ENCODE results near the gene UCHL1.
"Not testable (repeated sequence)": the region's sequence is repeated elsewhere in the genome, so short reads cannot be mapped to it uniquely, and the experiment has no call there.

UCHL1 gene

DNA sequence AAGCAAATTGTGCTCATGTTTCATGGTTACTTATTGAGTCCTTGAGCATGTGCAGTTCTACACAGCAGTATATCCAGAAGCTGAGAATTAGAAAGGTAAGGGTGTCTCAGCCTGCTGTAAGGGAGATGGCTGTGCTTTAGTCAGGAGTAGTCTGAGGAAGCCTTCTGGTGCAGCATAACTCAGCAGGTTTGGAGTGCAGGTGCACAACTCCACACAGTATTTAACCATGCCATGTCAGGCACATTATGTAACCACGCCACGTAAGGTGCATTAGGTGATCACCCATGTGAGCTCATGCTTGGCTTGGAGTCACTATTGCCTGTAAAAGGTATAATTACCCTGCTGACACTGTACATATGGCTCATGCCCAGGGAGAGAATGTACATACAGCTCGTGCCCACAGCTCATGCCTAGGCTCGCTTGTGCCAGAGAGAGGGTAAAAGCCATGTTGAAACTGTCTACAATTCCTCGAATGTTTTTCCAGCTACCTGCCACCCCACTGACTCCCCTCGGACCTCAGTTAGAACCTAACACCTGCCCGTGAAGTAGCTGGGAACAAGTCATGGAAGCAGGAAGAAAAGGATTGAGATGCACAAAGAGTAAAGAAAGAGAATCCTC is 37.8 kb downstream of the UCHL1 start:
- peak; percentile 6 for DNase-seq

DNA sequence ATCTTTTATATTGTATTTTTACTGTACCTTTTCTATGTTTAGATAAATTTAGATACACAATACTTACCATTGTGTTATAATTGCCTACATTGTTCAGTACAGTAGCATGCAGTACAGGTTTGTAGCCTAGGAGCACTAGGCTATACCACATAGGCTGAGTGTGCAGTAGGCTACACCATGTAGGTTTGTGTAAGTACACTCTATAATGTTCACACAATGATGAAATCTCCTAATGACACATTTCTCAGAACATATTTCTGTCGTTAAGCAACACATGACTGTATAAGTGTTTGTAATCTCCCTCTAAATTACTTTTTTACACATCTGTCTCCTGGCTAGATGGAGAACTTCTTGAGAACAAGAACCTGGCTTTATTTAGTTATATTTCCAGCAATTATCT is 40.3 kb downstream of the UCHL1 start:
- no peak for DNase-seq

DNA sequence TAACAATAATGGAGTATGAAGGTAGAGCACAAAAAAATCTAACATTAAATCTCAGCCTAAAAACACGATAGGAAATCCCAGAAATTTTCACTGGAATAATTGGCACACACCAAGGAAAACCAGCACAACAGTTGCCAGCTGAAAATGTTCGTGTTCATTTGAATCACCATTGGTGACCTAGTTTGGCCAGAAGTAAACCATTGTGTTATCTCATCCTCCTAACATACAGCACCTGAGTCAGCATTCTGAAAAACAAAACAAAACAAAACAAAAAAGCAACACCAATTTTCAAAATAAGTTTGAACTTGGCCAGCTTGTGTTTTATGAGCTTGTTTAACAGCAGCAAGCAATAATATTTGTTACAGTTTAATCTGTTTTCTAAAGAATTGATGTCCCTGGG is 41.1 kb downstream of the UCHL1 start:
- no peak for DNase-seq

- DNase-seq, result no peak
Observed at GRCh38 chr4:41299486-41299885, 42.8 kb downstream of the UCHL1 start.

GRCh38 chr4:41301137-41301536 is 44.4 kb downstream of the UCHL1 start:
- no peak for DNase-seq

DNA sequence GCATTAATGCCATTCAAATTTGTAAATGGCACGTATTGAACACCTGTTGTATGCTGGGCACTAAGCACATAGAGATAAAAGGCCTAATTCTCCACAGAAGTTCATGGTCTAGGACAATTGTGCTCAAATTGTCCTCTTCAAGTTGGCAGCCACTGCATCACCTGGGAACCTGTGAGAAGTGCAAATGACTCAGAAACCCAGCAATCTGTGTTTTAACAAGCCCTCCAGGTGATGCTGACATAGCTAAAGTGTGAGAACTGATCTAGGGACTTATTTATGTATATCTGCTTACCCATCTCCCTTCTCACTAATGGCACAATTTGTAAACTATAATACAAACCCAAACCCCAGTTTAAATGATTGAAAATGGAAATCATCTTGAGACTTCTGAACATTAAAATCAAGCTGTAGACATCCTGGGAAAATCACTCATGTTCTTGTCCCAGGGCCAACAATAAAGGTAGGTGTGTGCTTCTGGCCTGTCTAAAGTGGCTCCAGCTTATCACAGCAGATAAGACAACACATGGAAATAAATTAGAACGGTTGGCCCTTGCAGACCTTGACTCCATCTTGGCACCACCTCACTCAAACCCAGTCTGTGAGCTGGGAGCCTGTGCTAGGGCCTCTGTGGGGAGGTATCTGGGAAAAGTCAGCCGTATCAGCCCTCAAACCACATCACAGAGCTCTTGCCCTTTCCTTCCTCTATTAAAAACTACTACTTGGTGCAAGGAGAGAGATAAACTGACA is 46.8 kb downstream of the UCHL1 start:
- DNase-seq, result no peak

GRCh38 chr4:41304221-41304620 is 47.5 kb downstream of the UCHL1 start:
- DNase-seq, result no peak

GRCh38 chr4:41305476-41305875 is 48.7 kb downstream of the UCHL1 start:
- DNase-seq, result peak; percentile 0

DNA sequence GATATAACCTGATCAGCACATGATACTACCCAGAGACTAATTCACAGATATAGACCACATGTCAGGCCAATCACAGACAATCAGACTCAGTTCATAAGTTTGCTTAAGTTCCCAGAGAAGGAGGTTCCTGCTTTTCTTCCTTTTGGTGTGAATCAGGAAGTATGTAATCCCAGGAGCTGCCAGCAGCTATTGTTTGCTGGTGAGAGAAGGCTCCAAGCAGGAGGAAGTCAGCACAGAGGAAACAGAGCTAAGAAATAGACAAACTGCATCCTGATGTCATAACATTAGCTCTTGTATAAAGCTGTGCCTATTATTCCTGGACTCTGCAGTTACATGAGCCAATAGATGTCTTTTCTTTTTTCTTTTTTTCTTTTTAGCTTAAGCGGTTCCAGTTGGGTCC is 50.9 kb downstream of the UCHL1 start:
- DNase-seq, result no peak

DNA sequence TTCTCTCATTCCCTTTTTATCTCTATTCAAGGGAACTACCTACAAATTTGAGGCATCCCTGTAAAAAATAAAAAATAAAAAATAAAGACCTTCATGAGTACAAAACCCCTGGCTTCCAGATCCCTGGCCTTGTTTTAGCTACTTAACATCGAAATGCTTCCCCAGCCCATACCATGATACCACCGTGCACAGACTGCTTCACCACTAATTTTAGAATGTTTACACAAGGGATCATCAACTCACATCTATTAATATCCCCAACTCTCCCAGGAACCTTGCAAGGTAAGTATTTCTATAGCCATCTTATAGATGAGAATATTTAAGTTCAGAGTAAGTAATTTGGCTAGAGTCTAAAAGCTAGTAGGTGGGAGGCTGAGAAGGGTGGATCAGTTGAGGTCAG is 51.7 kb downstream of the UCHL1 start:
- DNase-seq, result no peak

DNA sequence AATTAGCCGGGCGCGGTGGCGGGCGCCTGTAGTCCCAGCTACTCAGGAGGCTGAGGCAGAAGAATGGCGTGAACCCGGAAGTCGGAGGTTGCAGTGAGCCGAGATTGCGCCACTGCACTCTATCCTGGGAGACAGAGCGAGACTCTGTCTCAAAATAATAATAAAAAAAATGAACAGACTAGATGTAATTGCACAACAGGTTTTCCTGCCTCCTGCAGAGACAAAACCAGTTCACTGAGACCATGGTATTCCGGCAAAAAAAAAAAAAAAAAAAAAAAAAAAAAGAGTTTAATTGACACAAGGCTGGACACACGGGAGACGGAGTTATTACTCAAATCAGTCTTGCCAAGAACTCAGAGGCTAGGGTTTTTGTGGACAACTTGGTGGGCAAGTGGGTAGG is 58.7 kb downstream of the UCHL1 start:
- DNase-seq, result not testable (repeated sequence)

- DNase-seq, result no peak
Observed at GRCh38 chr4:41315862-41316261, 59.1 kb downstream of the UCHL1 start.

Measured in NCI-H69 (cell line).